ENCODE measurements around the gene SLC28A1.

- TF ChIP-seq, protein P1, sequence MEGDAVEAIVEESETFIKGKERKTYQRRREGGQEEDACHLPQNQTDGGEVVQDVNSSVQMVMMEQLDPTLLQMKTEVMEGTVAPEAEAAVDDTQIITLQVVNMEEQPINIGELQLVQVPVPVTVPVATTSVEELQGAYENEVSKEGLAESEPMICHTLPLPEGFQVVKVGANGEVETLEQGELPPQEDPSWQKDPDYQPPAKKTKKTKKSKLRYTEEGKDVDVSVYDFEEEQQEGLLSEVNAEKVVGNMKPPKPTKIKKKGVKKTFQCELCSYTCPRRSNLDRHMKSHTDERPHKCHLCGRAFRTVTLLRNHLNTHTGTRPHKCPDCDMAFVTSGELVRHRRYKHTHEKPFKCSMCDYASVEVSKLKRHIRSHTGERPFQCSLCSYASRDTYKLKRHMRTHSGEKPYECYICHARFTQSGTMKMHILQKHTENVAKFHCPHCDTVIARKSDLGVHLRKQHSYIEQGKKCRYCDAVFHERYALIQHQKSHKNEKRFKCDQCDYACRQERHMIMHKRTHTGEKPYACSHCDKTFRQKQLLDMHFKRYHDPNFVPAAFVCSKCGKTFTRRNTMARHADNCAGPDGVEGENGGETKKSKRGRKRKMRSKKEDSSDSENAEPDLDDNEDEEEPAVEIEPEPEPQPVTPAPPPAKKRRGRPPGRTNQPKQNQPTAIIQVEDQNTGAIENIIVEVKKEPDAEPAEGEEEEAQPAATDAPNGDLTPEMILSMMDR (IDR thresholded peaks at IDR 0.05; ENCODE audit: poor library complexity), result no peak
- no peak for TF ChIP-seq EZH2 (IDR thresholded peaks at IDR 0.05; ENCODE audit: borderline replicate concordance)
- TF ChIP-seq EZH2phosphoT487 (IDR thresholded peaks at IDR 0.05; ENCODE audit: low read depth, severe bottlenecking, unreplicated experiment), result no peak
Measured at GRCh38 chr15:84888639-84889038, 4.2 kb downstream of the SLC28A1 start.

Data from hepatocyte (in vitro differentiated cells).